CD14-positive monocyte (primary cell): ENCODE data around the gene GNPNAT1. TPM values are rescaled to one million over a fixed set of nuclear protein-coding genes. Genes with fewer than 3 reads are reported as not detected.
A peak's percentile ranks its signal among the peaks of the same experiment; 100 is the strongest.
"Not testable (repeated sequence)": the region's sequence is repeated elsewhere in the genome, so short reads cannot be mapped to it uniquely, and the experiment has no call there.

Source experiments
- DNase-seq, 3 donors: peaks; one replicate each; pipeline ENCODE4 v3.0.0-alpha.2; 2011 to 2022
- H2AFZ ChIP-seq: 2 replicates; pipeline ENCODE4 v1.6.0; 2012; ENCODE audit warnings: mild to moderate bottlenecking, low read depth, low read length, inconsistent platforms; ENCODE audit not compliant: insufficient read depth, poor library complexity, severe bottlenecking
- H3K27ac ChIP-seq, 2 donors: 1 replicate in 1 of 2; 2 replicates in 1 of 2; pipeline ENCODE4 v1.5.1; 2012 to 2013; ENCODE audit warnings: low read length in 2 of 2, control low read depth in 1 of 2, inconsistent platforms in 1 of 2, low read depth in 1 of 2, mild to moderate bottlenecking in 1 of 2
- H3K27me3 ChIP-seq, 2 donors: one replicate each; pipeline versions ENCODE4 v1.6.0 to v1.6.1; 2011 to 2013; ENCODE audit warnings: low read length in 2 of 2; ENCODE audit not compliant: control insufficient read depth in 2 of 2, insufficient read depth in 2 of 2
- H3K36me3 ChIP-seq, 2 donors: replicated peaks in 1 of 2; 1 replicate in 1 of 2; 2 replicates in 1 of 2; pipeline versions ENCODE4 v1.5.1 to v1.6.1; 2012 to 2013; ENCODE audit warnings: low read length in 2 of 2, control low read depth in 1 of 2, inconsistent platforms in 1 of 2, mild to moderate bottlenecking in 1 of 2; ENCODE audit not compliant: insufficient read depth in 2 of 2, control insufficient read depth in 1 of 2
- H3K4me1 ChIP-seq, 2 donors: 1 replicate in 1 of 2; 2 replicates in 1 of 2; pipeline versions ENCODE4 v1.5.1 to v1.6.1; 2012 to 2013; ENCODE audit warnings: low read length in 2 of 2, control low read depth in 1 of 2, inconsistent platforms in 1 of 2, mild to moderate bottlenecking in 1 of 2, moderate library complexity in 1 of 2; ENCODE audit not compliant: insufficient read depth in 2 of 2, control insufficient read depth in 1 of 2
- H3K4me2 ChIP-seq: replicated peaks from 2 replicates; pipeline ENCODE3; 2012; ENCODE audit warnings: low read length, moderate library complexity, mild to moderate bottlenecking; ENCODE audit not compliant: poor library complexity, severe bottlenecking; ENCODE audit errors: extremely low read depth
- H3K4me3 ChIP-seq, 3 experiments: fragments of 200-600 bp in 1 of 3; sonication (generic) in 1 of 3; replicated peaks in 1 of 3; 1 replicate in 2 of 3; 2 replicates in 1 of 3; pipeline ENCODE4 v1.5.1; 2011 to 2013; ENCODE audit warnings: low read length in 3 of 3, mild to moderate bottlenecking in 3 of 3, control low read depth in 2 of 3, low read depth in 2 of 3, inconsistent platforms in 1 of 3, moderate library complexity in 1 of 3
- H3K79me2 ChIP-seq: 2 replicates; pipeline ENCODE4 v1.6.0; 2012; ENCODE audit warnings: mild to moderate bottlenecking, control low read depth, inconsistent platforms, low read length, moderate library complexity; ENCODE audit not compliant: insufficient read depth
- H3K9ac ChIP-seq: 2 replicates; pipeline ENCODE4 v1.6.0; 2017; ENCODE audit warnings: low read length, mild to moderate bottlenecking; ENCODE audit not compliant: insufficient read depth, poor library complexity, severe bottlenecking
- H3K9me3 ChIP-seq, 2 donors: replicated peaks in 1 of 2; 1 replicate in 1 of 2; 2 replicates in 1 of 2; pipeline versions ENCODE4 v1.5.1 to v1.6.1; 2012 to 2013; ENCODE audit warnings: low read length in 2 of 2, control low read depth in 1 of 2; ENCODE audit not compliant: control insufficient read depth in 1 of 2, insufficient read depth in 1 of 2
- H4K20me1 ChIP-seq: 2 replicates; pipeline ENCODE4 v1.6.0; 2012; ENCODE audit warnings: mild to moderate bottlenecking, low read length, control low read depth, moderate library complexity; ENCODE audit not compliant: insufficient read depth
- H3K27ac Mint-ChIP-seq, 7 donors: one replicate each; pipeline ENCODE4 v1.8.0; 2020; ENCODE audit warnings: mild to moderate bottlenecking in 7 of 7, mixed read lengths in 7 of 7, moderate library complexity in 6 of 7, inconsistent platforms in 2 of 7
- H3K27me3 Mint-ChIP-seq, 3 donors: one replicate each; pipeline ENCODE4 v1.8.0; 2021 to 2022; ENCODE audit warnings: low read depth in 3 of 3, mild to moderate bottlenecking in 3 of 3, mixed read lengths in 3 of 3, moderate library complexity in 3 of 3, inconsistent platforms in 1 of 3
- H3K36me3 Mint-ChIP-seq, 2 donors: one replicate each; pipeline ENCODE4 v1.8.0; 2020; ENCODE audit warnings: mixed read lengths in 2 of 2, inconsistent platforms in 1 of 2, mild to moderate bottlenecking in 1 of 2
- H3K4me1 Mint-ChIP-seq: one replicate; pipeline ENCODE4 v1.8.0; 2020; ENCODE audit warnings: mild to moderate bottlenecking, mixed read lengths
- H3K4me3 Mint-ChIP-seq, 2 donors: one replicate each; pipeline ENCODE4 v1.8.0; 2020; ENCODE audit warnings: mild to moderate bottlenecking in 2 of 2, mixed read lengths in 2 of 2, moderate library complexity in 1 of 2
- H3K9me3 Mint-ChIP-seq, 7 donors: one replicate each; pipeline ENCODE4 v1.8.0; 2020 to 2022; ENCODE audit warnings: mixed read lengths in 7 of 7, mild to moderate bottlenecking in 6 of 7, moderate library complexity in 6 of 7, inconsistent platforms in 2 of 7
- CTCF ChIP-seq: fragments of 200-600 bp; IDR thresholded peaks from one replicate; pipeline ENCODE4 v1.8.0; 2022; ENCODE audit warnings: antibody characterized with exemption, mild to moderate bottlenecking
- WGBS: methylation state at CpG from one replicate; pipeline ENCODE4 v1.1.5; 2013; ENCODE audit warnings: missing lambda C conversion rate; ENCODE audit not compliant: insufficient coverage; 5-methylcytosine and 5-hydroxymethylcytosine counted together
- intact Hi-C, 2 donors: fragments of 100-400 bp; cut with micrococcal nuclease; formaldehyde crosslinking; loops; one replicate each; pipeline versions ENCODE4 v1.15.0 to v1.15.1; 2023
- polyA plus RNA-seq, 3 donors: library from polyadenylated mRNA; depleted of rRNA in 1 of 3; unstranded in 2 of 3; stranded (reverse) in 1 of 3; fragments of 300-500 nt in 2 of 3; fragments of >200 nt in 1 of 3; fragmentation: Illumina TruSeq in 2 of 3; gene quantifications; 1 replicate in 2 of 3; 2 replicates in 1 of 3; pipeline ENCODE4 v1.2.3, GENCODE V29; 2012 to 2021

The GNPNAT1 gene
- polyA plus RNA-seq, 3 donors: 1.1 to 3.1 (median 1.9) TPM

GRCh38 chr14:52767058-52767833 lies 24.2 kb downstream of the GNPNAT1 start:
- H3K27ac Mint-ChIP-seq: peak overlapping the region in 3 of 7 donors; percentile 7 to 52 (median 43)
- no peak overlapping the region for H3K4me3 Mint-ChIP-seq
- intact Hi-C loops: no loop called here
- Histone ChIP-seq H3K27ac (no peak overlapping the region), H3K36me3 (peaks cover 85 to 90% of the 10 kb centered on the region in 2 donors), H3K79me2 (no peaks in the 10 kb centered on the region), H3K27me3 (no peaks in the 10 kb centered on the region), H3K9me3 (no peaks in the 10 kb centered on the region), H3K9ac (no peak overlapping the region), H2AFZ (no peak overlapping the region), H3K4me2 (no peak overlapping the region), H4K20me1 (no peaks in the 10 kb centered on the region), H3K4me3 (no peak overlapping the region), H3K4me1 (no peaks in the 10 kb centered on the region)
- peaks cover 73 to 90% of the 10 kb centered on the region in 2 donors for H3K36me3 Mint-ChIP-seq
- no peaks in the 10 kb centered on the region for H3K9me3 Mint-ChIP-seq
- WGBS: 90% methylated on average over 2 of the region's 3 CpGs
- peaks cover 3% of the 10 kb centered on the region for H3K4me1 Mint-ChIP-seq
- DNase-seq: no peak
- H3K27me3 Mint-ChIP-seq: no peaks in the 10 kb centered on the region
- no peak for TF ChIP-seq CTCF

DNA sequence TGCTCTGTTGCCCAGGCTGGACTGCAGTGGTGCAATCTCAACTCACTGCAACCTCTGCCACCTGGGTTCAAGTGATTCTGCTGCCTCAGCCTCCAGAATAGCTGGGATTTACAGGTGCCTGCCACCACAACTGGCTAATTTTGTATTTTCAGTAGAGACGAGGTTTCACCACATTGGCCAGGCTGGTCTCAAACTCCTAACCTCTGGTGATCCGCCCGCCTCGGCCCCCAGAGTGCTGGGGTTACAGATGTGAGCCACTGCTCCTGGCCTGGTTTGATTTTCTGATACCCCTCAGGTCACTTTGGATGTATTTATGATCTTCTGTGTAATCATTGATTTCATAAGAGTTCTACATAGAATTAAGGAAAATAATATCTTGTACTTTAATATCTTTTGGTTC lies 28.5 kb downstream of the GNPNAT1 start:
- H3K9me3 ChIP-seq, H3K4me1 Mint-ChIP-seq, H3K9me3 Mint-ChIP-seq, H3K4me3 ChIP-seq, H3K4me1 ChIP-seq, H3K27me3 ChIP-seq, H3K79me2 ChIP-seq, H3K27me3 Mint-ChIP-seq, intact Hi-C loops, H3K9ac ChIP-seq, DNase-seq, H3K4me2 ChIP-seq, H3K4me3 Mint-ChIP-seq, H4K20me1 ChIP-seq, H2AFZ ChIP-seq: not testable (repeated sequence)
- peaks cover 76 to 78% of the 10 kb centered on the region in 2 donors for H3K36me3 ChIP-seq
- Mint-ChIP-seq H3K36me3 (peaks cover 55 to 82% of the 10 kb centered on the region in 2 donors), H3K27ac (peak overlapping the region in 1 of 7 donors; percentile 63)
- H3K27ac ChIP-seq: peak overlapping the region in 1 of 2 donors; percentile 45
- 97% methylated on average over 4 of the region's 4 CpGs for WGBS
